Gastrocnemius medialis (tissue), 4 donors: ENCODE results near the gene CWF19L2.

ENCODE experiments used
- POLR2A ChIP-seq, 2 donors: fragments of 450-650 bp; IDR thresholded peaks; one replicate each; pipeline ENCODE4 v1.6.1; 2017; ENCODE audit warnings: antibody characterized with exemption in 2 of 2, mild to moderate bottlenecking in 2 of 2, moderate library complexity in 2 of 2
- TF ChIP-seq, protein P1 (sequence below), 5 experiments: fragments of 450-650 bp in 3 of 5; fragments of 200-600 bp in 2 of 5; sonication (generic) in 2 of 5; IDR thresholded peaks in 4 of 5; conservative IDR thresholded peaks in 1 of 5; 1 replicate in 4 of 5; 2 replicates in 1 of 5; pipeline ENCODE4 v1.5.1; 2016 to 2019; ENCODE audit warnings: antibody characterized with exemption in 5 of 5, mild to moderate bottlenecking in 3 of 5, moderate library complexity in 3 of 5

DNA sequence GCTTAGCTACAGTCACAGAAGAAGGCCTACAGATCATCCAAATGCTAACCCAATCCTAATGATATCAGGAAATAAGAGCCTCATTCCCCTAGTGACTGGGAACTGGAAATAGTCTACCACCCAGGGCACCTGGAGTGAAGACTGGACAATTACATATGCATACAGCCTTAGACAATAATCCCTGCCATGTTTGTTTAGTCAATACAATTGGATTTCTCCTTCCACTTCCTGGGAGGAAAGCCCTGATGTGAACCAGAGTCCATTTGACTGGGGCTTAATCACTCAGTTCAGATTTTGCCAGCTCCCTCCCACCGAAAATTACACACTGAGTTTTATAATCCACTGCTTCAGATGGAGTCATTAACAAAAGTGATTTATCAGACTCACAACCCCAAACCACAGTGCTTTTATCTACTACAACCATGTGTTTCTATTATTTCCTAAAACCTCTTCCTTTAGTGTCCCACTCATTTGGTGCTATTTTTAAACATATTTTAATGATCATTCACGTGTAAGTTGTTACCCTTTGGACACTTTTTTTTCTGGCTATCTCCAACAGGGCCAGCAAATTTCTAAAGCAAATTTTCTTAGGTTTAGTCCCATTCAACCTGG, 29.9 kb downstream of the CWF19L2 start:
- TF ChIP-seq, protein P1, sequence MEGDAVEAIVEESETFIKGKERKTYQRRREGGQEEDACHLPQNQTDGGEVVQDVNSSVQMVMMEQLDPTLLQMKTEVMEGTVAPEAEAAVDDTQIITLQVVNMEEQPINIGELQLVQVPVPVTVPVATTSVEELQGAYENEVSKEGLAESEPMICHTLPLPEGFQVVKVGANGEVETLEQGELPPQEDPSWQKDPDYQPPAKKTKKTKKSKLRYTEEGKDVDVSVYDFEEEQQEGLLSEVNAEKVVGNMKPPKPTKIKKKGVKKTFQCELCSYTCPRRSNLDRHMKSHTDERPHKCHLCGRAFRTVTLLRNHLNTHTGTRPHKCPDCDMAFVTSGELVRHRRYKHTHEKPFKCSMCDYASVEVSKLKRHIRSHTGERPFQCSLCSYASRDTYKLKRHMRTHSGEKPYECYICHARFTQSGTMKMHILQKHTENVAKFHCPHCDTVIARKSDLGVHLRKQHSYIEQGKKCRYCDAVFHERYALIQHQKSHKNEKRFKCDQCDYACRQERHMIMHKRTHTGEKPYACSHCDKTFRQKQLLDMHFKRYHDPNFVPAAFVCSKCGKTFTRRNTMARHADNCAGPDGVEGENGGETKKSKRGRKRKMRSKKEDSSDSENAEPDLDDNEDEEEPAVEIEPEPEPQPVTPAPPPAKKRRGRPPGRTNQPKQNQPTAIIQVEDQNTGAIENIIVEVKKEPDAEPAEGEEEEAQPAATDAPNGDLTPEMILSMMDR (IDR thresholded peaks at IDR 0.05 in 4 of 5, conservative IDR thresholded peaks at IDR 0.05 in 1 of 5): no peak
- no peak for TF ChIP-seq POLR2A (IDR thresholded peaks at IDR 0.05)
